MM.1S (cell line): ENCODE data around the gene GPR149.
A peak's percentile ranks its signal among the peaks of the same experiment; 100 is the strongest.

ENCODE experiments used
- DNase-seq: peaks from one replicate; pipeline ENCODE4 v3.0.0-alpha.2; 2015
- H2AFZ ChIP-seq: fragments of 300-600 bp; sonication (generic); 2 replicates; pipeline ENCODE4 v1.6.0; 2016; ENCODE audit warnings: antibody characterized with exemption, low read length
- H3F3A ChIP-seq: fragments of 300-600 bp; sonication (generic); 2 replicates; pipeline ENCODE4 v1.6.1; 2016; ENCODE audit warnings: mild to moderate bottlenecking, antibody characterized with exemption, low read length, moderate library complexity, mixed read lengths; ENCODE audit not compliant: insufficient read depth
- H3K27ac ChIP-seq: fragments of 300-600 bp; sonication (generic); 2 replicates; pipeline ENCODE4 v1.5.1; 2016; ENCODE audit warnings: mild to moderate bottlenecking, low read length
- H3K27me3 ChIP-seq: fragments of 300-600 bp; sonication (generic); replicated peaks from 2 replicates; pipeline ENCODE4 v1.6.0; 2016; ENCODE audit warnings: low read length; ENCODE audit not compliant: insufficient read depth
- H3K36me3 ChIP-seq: fragments of 300-600 bp; sonication (generic); replicated peaks from 2 replicates; pipeline ENCODE4 v1.6.1; 2016; ENCODE audit warnings: mild to moderate bottlenecking, low read length, mixed read lengths; ENCODE audit not compliant: insufficient read depth
- H3K4me1 ChIP-seq: fragments of 300-600 bp; sonication (generic); 2 replicates; pipeline ENCODE4 v1.6.1; 2016; ENCODE audit warnings: low read length, mixed read lengths
- H3K4me2 ChIP-seq: fragments of 300-600 bp; sonication (generic); 2 replicates; pipeline ENCODE4 v1.6.0; 2016; ENCODE audit warnings: low read depth, low read length
- H3K4me3 ChIP-seq: fragments of 300-600 bp; sonication (generic); 2 replicates; pipeline ENCODE4 v1.5.1; 2016; ENCODE audit warnings: low read length, mixed read lengths
- H3K79me2 ChIP-seq: fragments of 300-600 bp; sonication (generic); 2 replicates; pipeline ENCODE4 v1.6.1; 2016; ENCODE audit warnings: mixed run types, low read length, mixed read lengths
- H3K9ac ChIP-seq: fragments of 300-600 bp; sonication (generic); 2 replicates; pipeline ENCODE4 v1.6.1; 2016; ENCODE audit warnings: low read length, mixed read lengths
- H3K9me2 ChIP-seq: fragments of 300-600 bp; sonication (generic); replicated peaks from 2 replicates; pipeline ENCODE4 v1.6.1; 2016; ENCODE audit warnings: mild to moderate bottlenecking, low read length, mixed read lengths; ENCODE audit not compliant: insufficient read depth
- H3K9me3 ChIP-seq: fragments of 300-600 bp; sonication (generic); replicated peaks from 2 replicates; pipeline ENCODE4 v1.6.1; 2016; ENCODE audit warnings: mild to moderate bottlenecking, low read length, mixed read lengths; ENCODE audit not compliant: insufficient read depth
- H4K20me1 ChIP-seq: fragments of 300-600 bp; sonication (generic); 2 replicates; pipeline ENCODE4 v1.6.1; 2016; ENCODE audit warnings: mild to moderate bottlenecking, low read length, moderate library complexity, mixed read lengths; ENCODE audit not compliant: insufficient read depth
- EZH2 ChIP-seq: fragments of 300-600 bp; sonication (generic); optimal IDR thresholded peaks from 2 replicates; pipeline ENCODE3; 2017; ENCODE audit warnings: low read depth, mild to moderate bottlenecking, antibody characterized with exemption, low read length, mixed read lengths
- EZH2phosphoT487 ChIP-seq: fragments of 300-600 bp; sonication (generic); IDR thresholded peaks from 2 replicates; pipeline ENCODE4 v1.6.1; 2018; ENCODE audit warnings: antibody characterized with exemption, low read length
- TF ChIP-seq, protein P1 (sequence below): fragments of 300-600 bp; sonication (generic); IDR thresholded peaks from 2 replicates; pipeline ENCODE4 v1.5.1; 2016; ENCODE audit warnings: antibody characterized with exemption, low read length, mixed read lengths

The GPR149 gene

DNA sequence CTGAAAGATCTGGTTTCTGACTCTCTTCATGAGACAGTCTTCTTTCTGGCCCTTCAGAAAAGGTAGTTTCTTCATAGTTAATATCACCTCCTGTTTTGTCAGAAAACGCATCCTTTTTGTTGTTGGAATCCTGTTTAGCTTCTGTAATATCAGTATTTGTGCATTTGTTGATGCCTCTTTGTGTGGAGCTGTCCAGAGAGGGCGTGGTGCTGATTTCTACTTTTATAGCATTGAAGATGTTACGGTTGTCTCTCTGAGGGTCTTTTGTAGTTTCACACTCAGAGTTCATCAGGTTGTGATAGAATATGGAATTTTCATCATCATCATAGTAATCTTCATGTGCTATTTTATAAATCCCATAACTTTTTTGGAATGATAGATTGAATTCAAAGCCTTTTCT lies 8.9 kb downstream of the GPR149 start:
- H3K27ac ChIP-seq: no peak overlapping the region
- no peak for TF ChIP-seq EZH2
- no peak for TF ChIP-seq EZH2phosphoT487
- TF ChIP-seq, protein P1, sequence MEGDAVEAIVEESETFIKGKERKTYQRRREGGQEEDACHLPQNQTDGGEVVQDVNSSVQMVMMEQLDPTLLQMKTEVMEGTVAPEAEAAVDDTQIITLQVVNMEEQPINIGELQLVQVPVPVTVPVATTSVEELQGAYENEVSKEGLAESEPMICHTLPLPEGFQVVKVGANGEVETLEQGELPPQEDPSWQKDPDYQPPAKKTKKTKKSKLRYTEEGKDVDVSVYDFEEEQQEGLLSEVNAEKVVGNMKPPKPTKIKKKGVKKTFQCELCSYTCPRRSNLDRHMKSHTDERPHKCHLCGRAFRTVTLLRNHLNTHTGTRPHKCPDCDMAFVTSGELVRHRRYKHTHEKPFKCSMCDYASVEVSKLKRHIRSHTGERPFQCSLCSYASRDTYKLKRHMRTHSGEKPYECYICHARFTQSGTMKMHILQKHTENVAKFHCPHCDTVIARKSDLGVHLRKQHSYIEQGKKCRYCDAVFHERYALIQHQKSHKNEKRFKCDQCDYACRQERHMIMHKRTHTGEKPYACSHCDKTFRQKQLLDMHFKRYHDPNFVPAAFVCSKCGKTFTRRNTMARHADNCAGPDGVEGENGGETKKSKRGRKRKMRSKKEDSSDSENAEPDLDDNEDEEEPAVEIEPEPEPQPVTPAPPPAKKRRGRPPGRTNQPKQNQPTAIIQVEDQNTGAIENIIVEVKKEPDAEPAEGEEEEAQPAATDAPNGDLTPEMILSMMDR: no peak
- peak; percentile 44 for DNase-seq

GRCh38 chr3:154398084-154398967 lies 31.7 kb downstream of the GPR149 start:
- H4K20me1 ChIP-seq: no peaks in the 10 kb centered on the region
- no peak overlapping the region for H2AFZ ChIP-seq
- no peaks in the 10 kb centered on the region for H3K9me2 ChIP-seq
- H3K9ac ChIP-seq: no peak overlapping the region
- H3F3A ChIP-seq: peaks cover 6% of the 10 kb centered on the region; the same call in 1 of the 2 replicates
- H3K27me3 ChIP-seq: peaks cover 44% of the 10 kb centered on the region
- H3K9me3 ChIP-seq: no peaks in the 10 kb centered on the region
- peak; percentile 67 for DNase-seq
- H3K79me2 ChIP-seq: no peaks in the 10 kb centered on the region
- no peak overlapping the region for H3K27ac ChIP-seq
- no peak overlapping the region for H3K4me3 ChIP-seq
- H3K4me1 ChIP-seq: peaks cover 10% of the 10 kb centered on the region; the same call in 1 of the 2 replicates
- no peaks in the 10 kb centered on the region for H3K36me3 ChIP-seq
- TF ChIP-seq, protein P1: no peak
- peak; percentile 97 for TF ChIP-seq EZH2phosphoT487
- 0 out of 2 replicates have a peak overlapping the region, but pooled peaks have one; percentile 13 for H3K4me2 ChIP-seq

More for the DNA sequence above, 8.9 kb downstream of the GPR149 start:
- no peaks in the 10 kb centered on the region for H3K9me2 ChIP-seq
- H3K27me3 ChIP-seq: no peaks in the 10 kb centered on the region
- no peak overlapping the region for H3K4me3 ChIP-seq
- no peak overlapping the region for H2AFZ ChIP-seq
- H4K20me1 ChIP-seq: no peaks in the 10 kb centered on the region
- no peaks in the 10 kb centered on the region for H3K79me2 ChIP-seq
- no peaks in the 10 kb centered on the region for H3K4me1 ChIP-seq
- H3K9me3 ChIP-seq: no peaks in the 10 kb centered on the region
- H3K36me3 ChIP-seq: no peaks in the 10 kb centered on the region
- no peaks in the 10 kb centered on the region for H3F3A ChIP-seq
- no peak overlapping the region for H3K4me2 ChIP-seq
- H3K9ac ChIP-seq: no peak overlapping the region

DNA sequence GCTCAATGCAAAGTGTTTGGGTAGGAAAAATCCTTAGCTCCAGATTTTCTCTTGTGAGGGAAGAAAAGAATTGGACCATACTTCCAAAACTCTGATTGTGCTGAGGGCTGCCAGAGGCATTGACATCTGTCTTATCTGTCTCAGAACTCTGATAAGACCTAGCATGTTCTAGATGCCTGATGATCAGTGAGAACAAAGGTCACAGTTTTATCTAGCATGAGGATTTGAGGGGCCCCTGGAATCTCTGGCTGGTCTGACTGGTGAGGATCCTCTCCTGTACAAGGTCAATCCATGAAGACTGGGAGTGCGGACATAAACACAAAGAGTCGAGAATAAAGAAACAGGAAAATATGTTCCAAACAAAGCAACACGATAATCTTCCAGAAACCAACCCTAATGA lies 40.1 kb downstream of the GPR149 start:
- Histone ChIP-seq H3K27me3 (peaks cover 22% of the 10 kb centered on the region; the same call in 1 of the 2 replicates), H3F3A (no peaks in the 10 kb centered on the region), H2AFZ (no peak overlapping the region), H3K4me3 (no peak overlapping the region), H4K20me1 (no peaks in the 10 kb centered on the region), H3K4me2 (no peak overlapping the region), H3K36me3 (no peaks in the 10 kb centered on the region), H3K9ac (no peak overlapping the region), H3K27ac (no peak overlapping the region), H3K4me1 (no peaks in the 10 kb centered on the region), H3K9me3 (no peaks in the 10 kb centered on the region), H3K79me2 (no peaks in the 10 kb centered on the region), H3K9me2 (no peaks in the 10 kb centered on the region)
- TF ChIP-seq EZH2 (no peak), EZH2phosphoT487 (no peak)
- TF ChIP-seq, protein P1: no peak
- no peak for DNase-seq
